NCI-H146 (cell line): ENCODE measurements around the gene RFTN1.

Experiments
- DNase-seq: peaks from one replicate; lab custom pipeline; 2025; lab: John Stamatoyannopoulos, UW

The RFTN1 gene, protein sequence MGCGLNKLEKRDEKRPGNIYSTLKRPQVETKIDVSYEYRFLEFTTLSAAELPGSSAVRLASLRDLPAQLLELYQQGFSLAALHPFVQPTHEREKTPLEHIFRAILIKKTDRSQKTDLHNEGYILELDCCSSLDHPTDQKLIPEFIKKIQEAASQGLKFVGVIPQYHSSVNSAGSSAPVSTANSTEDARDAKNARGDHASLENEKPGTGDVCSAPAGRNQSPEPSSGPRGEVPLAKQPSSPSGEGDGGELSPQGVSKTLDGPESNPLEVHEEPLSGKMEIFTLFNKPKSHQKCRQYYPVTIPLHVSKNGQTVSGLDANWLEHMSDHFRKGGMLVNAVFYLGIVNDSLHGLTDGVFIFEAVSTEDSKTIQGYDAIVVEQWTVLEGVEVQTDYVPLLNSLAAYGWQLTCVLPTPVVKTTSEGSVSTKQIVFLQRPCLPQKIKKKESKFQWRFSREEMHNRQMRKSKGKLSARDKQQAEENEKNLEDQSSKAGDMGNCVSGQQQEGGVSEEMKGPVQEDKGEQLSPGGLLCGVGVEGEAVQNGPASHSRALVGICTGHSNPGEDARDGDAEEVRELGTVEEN

DNA sequence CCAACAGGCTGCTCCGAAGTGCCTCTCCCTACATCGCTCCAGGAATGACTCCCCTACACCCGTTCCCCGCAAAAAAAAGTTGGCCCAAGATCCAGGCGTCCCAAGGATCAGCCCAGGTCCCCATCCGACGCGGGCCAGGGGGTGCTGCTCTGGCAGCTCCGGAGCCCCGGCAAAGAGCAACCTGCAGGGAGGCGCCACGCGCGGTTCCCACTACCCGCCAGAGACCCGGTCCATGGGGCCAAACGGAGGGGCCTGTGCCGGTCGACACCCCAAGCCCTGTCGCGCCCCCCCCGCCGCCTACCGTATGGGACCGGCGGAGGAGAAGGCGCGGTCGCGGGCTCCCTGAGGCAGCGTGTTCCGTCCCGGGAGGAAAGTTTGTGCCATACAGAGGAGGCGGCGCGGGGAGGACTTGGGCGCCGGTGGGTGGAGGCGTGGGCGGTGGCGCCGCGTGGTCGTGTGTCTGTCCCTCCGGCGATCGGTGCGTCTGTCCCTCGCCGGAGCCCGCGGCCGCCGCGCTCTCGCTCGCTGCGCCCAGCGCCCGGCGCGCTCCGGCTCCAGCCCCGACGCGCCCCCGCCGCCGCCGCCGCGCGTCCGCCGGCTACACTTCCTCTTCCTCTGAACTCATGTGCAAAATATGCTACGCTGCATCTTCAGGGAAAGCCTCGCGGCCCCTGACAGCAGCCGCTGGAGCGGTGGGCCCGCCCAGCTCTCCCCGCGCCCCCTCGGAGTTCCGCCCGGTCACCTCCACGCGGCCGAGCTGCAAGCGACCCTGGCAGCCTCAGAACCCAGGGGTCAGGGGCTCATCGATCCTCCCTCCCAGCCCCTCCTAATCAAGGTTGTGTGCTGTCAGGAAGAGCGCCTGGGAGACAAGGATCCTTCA, at the start of gene RFTN1:
Gene RFTN1 (minus strand): TSS at position 559 of the 880 bp plus-strand sequence. CDS start 19,830 bp downstream, outside the sequence.
- DNase-seq, result peak; percentile 33

DNA sequence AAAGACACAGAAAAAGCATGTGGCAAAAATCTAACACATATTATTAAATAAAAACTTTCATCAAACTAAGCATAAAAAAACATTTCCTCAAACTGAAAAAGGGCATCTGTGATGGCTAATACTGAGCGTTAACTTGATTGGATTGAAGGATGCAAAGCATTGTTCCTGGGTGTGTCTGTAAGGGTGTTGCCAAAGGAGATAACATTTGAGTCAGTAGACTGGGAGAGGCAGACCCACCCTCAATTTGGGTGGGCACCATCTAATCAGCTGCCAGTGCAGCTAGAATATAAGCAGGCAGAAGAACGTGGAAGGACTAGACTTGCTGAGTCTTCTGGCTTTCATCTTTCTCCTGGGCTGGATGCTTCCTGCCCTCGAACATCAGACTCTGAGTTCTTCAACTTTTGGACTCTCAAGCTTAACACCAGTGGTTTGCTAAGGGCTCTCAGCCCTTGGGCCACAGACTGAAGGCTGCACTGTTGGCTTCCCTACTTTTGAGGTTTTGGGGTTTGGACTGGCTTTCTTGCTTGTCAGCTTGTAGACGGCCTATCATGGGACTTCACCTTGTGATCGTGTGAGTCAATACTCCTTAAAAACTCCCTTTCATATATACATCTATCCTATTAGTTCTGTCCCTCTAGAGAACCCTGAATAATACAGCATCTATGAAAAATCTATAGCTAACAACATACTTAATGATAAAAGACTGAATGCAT, 46.3 kb upstream of the RFTN1 start:
- no peak for DNase-seq

DNA sequence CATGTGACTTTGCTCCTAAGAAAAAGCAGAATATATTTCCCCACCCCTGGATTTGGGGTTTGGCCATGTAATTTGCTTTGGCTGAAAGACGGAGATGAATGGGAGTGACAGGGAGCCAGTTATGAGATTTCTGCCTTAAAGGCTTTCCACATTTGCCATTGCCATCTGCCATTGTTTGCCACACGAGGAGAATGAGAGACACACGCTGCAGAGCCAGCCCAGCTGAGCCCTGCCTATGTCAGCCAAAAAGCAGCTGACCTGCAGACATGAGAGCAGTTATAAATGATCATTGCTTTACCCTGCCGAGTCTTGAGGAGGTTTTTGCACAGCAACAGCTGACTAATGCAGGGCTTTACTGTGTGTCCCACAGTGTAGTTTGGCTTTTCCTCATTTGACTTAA, 40.6 kb upstream of the RFTN1 start:
- no peak for DNase-seq

DNA sequence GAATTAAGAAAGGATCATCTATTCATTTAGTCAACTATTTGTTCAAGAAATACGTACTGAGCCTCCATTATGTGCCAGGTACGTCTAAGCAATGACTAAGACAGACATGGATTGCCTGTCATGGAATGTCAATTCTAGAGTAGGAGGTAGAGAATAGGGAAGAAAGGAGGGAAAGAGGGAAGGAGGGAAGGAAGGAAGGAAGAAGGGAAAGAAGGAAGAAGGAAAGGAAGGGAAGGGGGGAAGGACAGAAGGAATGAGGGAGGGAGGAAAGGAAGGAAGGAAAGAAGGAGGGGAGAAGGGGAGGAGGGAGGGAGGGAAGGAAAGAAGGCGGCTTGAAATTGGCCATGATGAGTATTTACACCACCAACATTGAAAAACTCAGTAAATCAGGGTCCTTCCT, 39.3 kb upstream of the RFTN1 start:
- no peak for DNase-seq

DNA sequence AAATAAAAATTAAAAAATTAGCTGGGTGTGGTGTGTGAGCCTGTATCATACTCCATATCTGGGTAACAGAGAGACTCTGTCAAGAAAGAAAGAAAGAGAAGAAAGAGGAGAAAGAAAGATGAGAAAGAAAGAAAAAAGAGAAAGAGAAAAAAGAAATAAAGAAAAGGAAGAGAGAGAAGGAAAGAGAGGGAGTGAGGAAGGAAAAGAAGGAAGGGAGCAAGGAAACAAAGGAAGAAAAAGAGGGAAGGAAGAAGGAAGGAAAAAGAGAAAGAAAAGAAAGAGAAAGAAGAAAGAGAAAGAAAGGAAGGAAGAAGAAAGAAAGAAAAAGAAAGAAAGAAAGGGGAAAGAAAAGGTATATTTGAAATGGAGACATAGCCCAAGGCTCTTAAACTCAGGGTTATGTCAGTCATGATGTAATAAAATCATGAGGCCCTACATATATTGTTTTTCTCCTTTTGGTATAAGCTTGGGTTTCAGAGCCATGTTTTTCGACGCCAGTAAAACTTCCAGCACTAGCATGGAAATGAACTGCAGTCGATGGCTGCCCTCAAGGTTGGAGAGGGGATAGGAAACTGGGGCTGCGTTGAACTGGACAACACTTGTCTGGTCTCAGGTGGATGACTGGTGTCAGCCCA, 38.0 kb upstream of the RFTN1 start:
- no peak for DNase-seq

DNA sequence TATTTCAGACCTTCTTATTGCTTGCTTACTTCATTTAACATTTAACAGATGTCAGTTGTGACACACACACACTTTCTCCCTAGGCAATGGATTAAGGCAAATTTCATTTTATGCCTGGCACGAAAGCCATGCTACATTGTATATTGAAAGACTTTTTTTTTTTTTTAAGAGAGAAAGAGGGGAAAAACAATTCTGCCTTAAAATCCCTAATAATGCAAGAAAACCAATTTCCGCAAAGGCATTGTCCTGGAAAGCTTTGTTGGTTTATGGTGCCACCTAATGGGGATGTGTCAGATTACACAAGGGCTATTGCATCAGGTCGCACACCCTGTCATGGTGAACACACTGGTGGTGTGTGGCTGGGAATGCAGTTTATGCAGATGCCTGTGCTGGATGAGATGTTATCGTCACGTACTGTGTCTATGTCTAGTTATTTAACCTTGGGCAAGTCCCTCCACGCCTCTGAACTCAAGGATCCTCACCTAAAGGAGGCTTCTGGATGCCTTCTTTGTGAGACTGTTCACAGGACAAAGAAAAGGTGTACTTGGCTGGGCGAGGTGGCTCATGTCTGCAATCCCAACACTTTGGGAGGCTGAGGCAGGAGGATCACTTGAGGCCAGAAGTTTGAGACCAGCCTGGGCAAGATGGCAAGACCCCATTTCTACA, 37.3 kb upstream of the RFTN1 start:
- DNase-seq, result peak; percentile 72

DNA sequence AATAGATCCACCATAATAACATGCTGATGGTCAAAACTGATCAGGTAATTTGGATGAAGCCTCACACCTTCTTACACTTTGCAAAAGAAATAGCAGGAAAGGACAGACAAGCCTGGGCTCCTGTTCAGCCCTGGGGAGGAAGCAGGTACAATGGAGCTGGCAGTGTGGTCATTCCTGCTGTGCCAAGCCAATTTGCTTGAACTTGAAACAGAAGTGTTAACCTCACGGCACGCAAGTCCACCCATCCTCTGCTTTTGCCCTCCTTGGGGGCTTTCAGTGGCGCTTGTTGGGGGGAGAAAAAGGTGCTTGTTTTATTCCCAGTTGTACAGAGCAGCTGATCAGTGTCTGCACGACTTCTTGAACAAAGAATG, 36.8 kb upstream of the RFTN1 start:
- peak; percentile 44 for DNase-seq

DNA sequence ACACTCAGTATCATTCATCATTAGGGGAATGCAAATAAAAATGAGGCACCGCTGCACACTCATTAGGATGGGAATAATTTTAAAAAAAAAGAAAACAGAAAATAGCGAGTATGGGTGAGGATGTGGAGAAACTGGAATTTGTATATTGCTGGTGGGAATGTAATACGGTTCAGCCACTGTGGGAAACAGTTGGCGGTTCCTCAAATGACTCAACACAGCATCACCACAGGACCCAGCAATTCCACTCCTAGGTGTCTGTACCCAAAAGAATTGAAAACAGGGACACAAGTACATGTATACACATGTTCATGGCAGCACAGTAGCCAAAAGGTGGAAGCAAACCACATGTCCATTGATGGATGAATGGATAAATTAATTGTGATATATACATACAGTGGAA, 35.2 kb upstream of the RFTN1 start:
- DNase-seq, result no peak

DNA sequence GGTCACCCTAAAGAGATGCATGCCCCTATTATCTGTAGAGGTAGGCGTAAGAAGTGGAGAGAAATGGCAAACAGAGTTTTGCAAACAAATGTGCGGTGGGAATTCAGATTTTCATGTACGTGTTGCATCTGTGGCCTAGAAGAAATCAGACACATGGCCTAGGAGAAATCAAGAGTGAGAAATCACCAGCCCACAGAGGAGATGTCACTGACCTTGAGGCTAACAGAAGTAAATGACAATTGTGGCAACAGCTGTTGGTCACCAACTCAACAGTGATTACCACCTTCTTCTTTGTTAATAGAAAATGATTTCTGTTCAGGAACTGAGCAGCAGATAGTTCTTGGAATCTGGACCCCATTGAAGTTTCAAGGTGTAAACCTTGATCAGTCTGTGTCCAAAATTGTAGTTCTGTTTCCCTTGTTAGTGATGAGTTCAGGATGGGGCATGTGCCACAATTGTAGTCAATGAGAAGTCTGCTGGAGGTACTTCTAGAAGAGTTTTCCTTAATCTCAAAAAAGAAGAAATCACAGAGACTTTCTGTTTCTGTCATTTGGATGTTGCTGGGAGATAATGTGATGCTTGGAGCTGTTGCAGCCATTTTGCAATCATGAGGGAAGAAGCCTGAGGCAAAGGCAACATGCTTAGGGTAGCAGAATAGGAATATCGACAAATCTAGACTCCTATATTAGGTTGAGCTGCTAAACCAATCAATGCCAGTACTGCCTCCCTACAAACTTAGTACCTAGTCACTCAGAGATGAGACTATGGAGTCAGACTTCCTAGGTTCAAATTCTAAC, 34.3 kb upstream of the RFTN1 start:
- no peak for DNase-seq

DNA sequence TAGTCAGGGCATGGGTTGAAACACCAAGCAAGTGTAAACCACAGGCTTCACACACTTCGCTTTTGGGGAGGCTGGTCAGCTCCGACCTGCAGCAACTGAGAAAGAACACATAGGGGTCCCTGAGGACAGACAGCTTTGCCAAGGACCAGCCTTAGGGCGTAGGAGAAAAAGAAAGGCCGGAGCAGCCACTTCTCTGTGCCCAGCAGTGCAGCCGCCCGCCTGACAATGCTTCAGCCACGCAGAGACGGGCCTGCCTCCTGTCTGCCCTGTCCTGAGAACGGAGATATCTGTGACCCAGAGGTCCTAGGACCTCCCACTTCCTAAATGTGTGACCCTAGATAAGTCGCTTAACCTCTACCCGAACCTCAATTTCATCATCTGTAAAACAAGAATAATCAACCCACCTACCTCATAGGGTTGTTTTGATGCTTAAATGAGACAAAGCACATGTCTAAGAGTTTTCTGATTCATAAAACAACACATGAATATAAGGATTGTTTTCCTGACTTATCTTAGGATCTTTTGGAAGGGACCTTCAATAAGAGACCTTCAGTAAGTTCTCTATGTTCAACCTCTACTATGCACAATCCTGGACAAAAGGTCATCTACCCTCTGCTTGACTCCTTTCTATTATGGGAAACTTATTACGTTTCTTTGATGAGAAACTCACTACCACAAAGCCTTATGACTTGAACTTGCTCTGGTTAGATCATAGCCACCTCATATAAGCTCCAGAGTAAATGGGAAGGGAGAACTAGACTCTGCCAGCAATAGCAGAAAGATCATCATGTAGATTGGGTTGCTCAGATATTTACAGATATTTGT, 32.9 kb upstream of the RFTN1 start:
- no peak for DNase-seq

DNA sequence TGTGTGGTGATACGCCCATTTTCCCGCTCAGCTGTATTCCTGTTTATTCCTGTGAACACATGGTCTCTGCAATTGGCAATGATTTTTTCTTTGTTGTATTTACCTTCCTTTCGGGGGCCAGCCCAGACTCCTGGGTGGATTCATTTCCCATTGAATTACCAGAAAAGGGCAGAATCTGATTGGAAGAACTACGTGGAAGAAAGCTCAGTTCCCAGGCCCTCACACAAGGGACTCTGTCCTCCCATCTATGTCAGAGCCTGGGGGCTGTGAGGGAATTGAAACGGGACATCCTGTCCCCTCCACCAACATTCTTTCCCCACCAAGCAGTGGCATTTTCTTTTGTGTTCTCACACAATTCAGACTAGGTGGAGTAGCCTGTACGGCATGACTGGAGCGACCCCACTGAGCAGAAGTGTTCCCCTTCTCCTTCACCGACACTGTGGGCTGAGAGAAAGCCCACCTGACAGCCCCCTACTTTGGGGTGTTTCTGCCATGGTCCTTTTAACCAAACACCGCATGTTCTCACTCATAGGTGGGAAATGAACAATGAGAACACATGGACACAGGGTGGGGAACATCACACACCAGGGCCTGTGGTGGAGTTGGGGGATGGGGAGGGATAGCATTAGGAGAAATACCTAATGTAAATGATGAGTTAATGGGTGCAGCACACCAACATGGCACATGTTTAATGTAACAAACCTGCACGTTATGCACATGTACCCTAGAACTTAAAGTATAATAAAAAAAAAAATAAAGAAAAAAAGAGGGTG, 32.1 kb upstream of the RFTN1 start:
- no peak for DNase-seq

DNA sequence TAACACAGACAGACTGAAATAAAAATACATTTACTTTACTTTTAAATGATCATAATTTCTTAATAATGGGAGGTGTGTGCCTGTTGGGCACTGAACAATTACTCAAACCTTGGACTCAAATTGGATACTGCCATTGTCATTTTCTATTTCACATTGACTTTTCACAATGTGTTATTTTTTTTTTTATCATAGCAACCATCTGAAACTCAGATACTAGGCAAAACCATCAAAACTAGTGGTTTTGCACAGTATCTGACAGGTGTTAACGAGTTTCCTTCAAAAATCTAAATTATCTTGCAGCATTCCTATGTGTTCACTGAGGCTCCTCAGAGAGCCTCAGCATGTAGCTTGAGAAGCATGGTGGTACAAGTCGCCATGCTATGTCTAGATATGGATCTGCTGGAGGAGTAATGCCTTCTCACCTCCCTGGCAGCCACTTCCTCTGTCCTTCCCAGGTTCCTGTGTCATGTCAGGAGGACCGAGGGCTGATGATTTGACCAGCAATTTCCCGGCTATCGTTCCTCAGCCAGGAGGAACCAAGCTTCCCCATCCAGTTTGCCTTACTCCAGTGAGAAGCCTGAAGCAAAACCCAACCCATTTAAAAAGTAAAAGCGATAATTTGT, 29.9 kb upstream of the RFTN1 start:
- DNase-seq, result no peak

DNA sequence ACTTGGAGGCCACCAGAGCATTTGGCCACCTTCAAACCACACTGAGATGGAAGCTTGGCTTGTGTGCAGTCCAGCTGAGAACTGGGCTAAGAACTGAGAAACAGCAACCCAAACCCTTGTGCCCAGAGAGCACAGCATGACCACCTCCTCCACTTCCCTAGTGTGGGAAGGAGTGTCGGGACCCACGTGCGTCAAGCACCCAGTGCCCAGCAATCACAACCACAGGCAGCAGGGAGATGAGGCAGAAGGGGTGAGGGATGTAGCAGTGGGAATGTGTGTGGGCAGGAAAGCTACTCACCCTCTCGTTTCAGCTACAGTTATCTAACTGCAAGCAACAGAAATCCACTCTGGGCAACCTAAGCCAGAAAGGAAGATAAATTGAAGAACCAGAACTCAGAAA, 25.0 kb upstream of the RFTN1 start:
- DNase-seq, result no peak

DNA sequence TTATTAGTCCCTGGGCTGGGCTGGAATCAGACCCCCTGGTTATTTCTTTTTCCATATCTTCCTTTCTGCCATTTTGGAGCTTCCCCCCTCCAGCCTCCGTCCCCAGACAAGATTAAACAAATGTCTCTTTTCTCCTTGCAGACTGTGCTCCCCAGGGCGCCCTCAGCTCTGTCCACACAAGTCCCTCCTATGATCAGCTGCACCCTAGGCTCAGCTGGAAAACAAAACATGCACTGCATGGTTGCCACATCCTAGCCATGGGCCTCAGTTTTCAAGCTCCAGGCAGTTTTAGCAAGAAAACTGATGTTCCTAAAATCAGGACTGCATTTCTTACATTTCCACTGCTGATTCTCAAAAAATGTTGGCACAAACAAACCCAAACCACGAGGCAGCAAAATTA, 23.5 kb upstream of the RFTN1 start:
- DNase-seq, result peak; percentile 67

DNA sequence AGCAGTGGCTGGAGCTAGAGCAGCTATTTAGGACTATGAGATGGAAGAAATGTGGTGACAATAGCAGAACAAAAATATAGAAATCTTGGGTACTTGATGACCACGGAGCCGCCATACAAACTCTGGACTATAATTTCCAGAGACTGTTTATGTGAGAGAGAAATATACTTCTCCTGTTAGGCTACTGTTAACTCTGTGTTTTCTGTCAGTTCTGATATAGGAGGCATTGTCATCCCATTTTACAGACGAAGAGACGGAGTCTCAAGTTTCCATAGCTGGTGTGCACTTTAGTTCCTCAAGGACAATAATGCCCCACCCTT, 22.8 kb upstream of the RFTN1 start:
- DNase-seq, result no peak

DNA sequence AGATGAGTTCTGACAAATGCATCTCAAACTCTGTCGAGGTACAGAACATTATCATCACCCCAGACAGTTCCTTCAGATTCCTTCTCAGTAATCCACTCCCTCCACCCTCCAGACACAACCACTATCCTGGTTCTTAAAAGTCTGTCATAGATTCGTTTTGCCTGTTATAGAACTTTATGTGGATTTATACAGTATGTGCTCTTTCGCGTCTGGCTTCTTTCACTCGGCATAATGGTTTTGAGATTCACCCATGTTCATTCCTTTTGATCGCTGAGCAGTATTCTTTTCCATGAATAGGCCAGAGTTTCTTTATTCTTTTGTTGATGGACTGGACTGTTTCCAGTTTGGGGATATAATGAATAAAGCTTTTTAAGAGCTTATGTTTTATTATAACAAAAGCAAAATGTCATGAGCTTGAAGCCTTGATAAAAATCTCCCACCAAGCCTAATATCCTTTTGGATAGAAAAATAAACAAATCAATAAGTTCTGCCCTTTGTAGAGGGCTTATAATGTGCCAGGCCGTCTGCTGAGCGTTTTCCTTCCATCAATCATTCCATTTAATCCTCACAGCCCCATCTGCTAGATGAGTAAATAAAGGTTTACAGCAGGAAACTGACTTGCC, 21.3 kb upstream of the RFTN1 start:
- peak; percentile 80 for DNase-seq

DNA sequence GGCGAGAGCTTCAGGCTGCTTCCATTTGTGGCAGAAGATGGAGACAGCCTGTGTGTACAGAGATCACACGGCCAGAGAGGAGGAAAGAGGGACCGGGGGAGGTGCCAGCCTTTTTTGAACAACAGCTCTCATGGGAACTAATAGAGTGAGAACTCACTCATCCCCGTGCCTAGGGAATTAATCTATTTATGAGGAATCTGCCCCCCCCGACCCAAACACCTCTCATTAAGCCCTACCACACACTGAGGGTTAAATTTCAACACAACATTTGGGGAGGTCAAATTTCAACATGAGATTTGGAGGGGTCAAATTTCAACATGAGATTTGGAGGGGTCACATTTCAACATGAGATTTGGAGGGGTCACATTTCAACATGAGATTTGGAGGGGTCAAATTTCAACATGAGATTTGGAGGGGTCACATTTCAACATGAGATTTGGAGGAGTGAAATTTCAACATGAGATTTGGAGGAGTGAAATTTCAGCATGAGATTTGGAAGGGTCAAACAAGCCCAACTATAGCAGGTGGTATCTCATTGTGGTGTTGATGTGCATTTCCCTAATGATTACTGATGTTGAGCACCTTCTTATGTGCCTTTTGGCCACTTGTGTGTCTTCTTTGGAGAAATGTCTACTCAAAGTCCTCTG, 20.6 kb upstream of the RFTN1 start:
- peak; percentile 39 for DNase-seq
